GM20431 (cell line): ENCODE data around the gene EHBP1L1.

Source experiments
- in situ Hi-C: fragments of 300-500 bp; cut with MseI, MboI; formaldehyde crosslinking; loops from one replicate; pipeline ENCODE4 v1.15.0; 2020; ENCODE audit warnings: low sequenced_read_pairs; ENCODE audit not compliant: unreplicated experiment

Gene EHBP1L1

GRCh38 chr11:65591939-65592857, 16.3 kb downstream of the EHBP1L1 start:
- in situ Hi-C loops, result no loop called here

GRCh38 chr11:65592858-65593517, 17.1 kb downstream of the EHBP1L1 start:
- in situ Hi-C loops, result no loop called here

GRCh38 chr11:65593518-65594414, 17.9 kb downstream of the EHBP1L1 start:
- in situ Hi-C loops, result no loop called here

- in situ Hi-C loops, result no loop called here
Measured at GRCh38 chr11:65595131-65595530, 19.3 kb downstream of the EHBP1L1 start.

GRCh38 chr11:65595543-65596281, 19.9 kb downstream of the EHBP1L1 start, which contains the start of gene KCNK7:
Gene KCNK7, minus strand, starts transcription at chr11:65595800. Its CDS starts 28 bp downstream, at chr11:65595772.
- in situ Hi-C loops, result no loop called here

GRCh38 chr11:65596520-65596919, 20.7 kb downstream of the EHBP1L1 start:
- in situ Hi-C loops, result no loop called here

- in situ Hi-C loops, result no loop called here
Measured at GRCh38 chr11:65598258-65598699, 22.4 kb downstream of the EHBP1L1 start.

GRCh38 chr11:65599216-65599954, 23.5 kb downstream of the EHBP1L1 start:
- in situ Hi-C loops, result no loop called here

- in situ Hi-C loops, result no loop called here
Measured at GRCh38 chr11:65599955-65600246, 24.0 kb downstream of the EHBP1L1 start.

- in situ Hi-C loops, result no loop called here
Measured at GRCh38 chr11:65604258-65604657, 28.4 kb downstream of the EHBP1L1 start.

GRCh38 chr11:65606876-65607613, 31.2 kb downstream of the EHBP1L1 start:
- in situ Hi-C loops, result no loop called here

- in situ Hi-C loops, result no loop called here
Measured at GRCh38 chr11:65607614-65608426, 32.0 kb downstream of the EHBP1L1 start.

GRCh38 chr11:65609229-65609628, 33.4 kb downstream of the EHBP1L1 start:
- in situ Hi-C loops, result no loop called here

- in situ Hi-C loops, result no loop called here
Measured at GRCh38 chr11:65609665-65610064, 33.8 kb downstream of the EHBP1L1 start.

GRCh38 chr11:65610404-65610803, 34.6 kb downstream of the EHBP1L1 start:
- in situ Hi-C loops, result no loop called here

- in situ Hi-C loops, result no loop called here
Measured at GRCh38 chr11:65611028-65611757, 35.3 kb downstream of the EHBP1L1 start.
